Inflammatory macrophage (primary cell): ENCODE data around the gene SYNRG.

Experiments
- DNase-seq, 2 donors: peaks; one replicate each; pipeline ENCODE4 v3.0.0-alpha.2; 2020 to 2022

SYNRG gene

DNA sequence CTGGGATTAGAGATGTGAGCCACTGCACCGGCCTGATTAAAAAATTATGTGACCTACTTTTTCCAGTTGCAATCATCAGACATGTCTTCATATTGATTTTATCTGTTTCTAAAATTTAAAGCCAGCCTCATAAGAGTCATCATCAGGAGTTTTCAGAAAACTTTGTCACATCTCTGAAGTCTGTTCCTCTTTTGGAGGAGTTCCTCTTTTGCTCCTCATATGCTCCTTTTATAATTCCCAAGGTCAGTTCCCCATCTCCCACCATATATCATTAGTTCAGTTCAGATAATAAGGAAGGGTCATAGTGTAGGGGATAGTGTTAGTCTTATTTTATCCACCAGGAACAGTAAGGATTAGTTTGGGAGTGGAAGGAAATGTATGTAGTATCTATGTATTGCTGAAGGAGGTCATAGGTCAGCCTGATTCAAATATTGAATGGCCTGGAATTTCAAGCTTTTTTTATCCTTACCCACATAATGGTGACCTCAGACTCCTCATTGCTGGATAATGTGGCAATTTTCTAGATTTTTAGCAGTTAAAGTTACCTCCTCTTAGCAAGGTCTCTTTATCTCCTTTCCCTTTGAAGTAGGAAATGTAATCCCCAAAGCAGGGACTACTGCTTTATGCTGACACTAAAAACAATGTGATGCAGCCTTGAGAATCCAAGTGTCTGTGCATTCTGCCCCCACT lies 133.3 kb downstream of the SYNRG start:
- peak; percentile 77 to 87 for DNase-seq

GRCh38 chr17:37470181-37470580 lies 139.0 kb downstream of the SYNRG start:
- no peak for DNase-seq

DNA sequence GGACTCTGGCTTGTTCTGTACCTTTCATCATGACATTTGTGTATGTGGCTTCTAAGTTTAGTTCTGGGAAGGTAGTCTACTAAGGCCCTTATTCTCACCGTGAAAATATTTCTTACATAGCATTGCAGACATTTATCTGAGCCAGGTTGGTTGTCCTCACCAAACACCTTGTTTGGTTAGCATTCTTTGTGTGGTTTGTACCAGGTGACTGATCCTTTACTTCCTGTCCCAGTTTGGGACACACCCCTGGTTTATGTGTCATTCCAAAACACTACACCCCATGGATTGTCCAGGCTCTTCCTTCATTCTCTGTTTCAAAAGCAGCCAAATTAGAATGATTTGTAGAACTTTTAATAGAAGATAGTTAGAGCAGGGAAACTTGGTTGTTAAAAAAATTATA lies 142.7 kb downstream of the SYNRG start:
- no peak for DNase-seq

DNA sequence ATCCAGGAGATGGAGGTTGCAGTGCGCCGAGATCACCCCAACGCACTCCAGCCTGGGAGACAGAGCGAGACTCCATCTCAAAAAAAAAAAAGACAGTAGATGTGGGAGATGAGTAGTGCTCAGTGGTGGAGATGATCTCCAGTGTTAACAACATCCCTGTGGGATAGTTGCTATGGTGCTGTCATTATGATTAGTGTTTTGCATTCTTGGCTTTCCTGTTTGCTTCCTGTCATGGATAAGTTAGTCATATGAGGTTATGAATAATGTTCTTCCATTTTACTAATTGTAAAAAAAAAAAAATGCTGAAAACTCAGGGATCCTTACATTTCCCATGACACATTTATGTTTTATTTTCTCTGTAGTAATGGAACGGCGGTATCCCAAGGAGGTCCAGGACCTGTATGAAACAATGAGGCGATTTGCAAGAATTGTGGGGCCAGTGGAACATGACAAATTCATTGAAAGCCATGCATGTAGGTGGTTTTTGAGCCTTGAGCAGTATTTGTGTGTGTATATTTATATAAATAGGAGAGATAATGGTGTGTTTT lies 144.1 kb downstream of the SYNRG start:
- DNase-seq: no peak
